Kidney glomerular epithelial cell (primary cell): ENCODE data around the gene FUZ.
"Not testable (repeated sequence)": the region's sequence is repeated elsewhere in the genome, so short reads cannot be mapped to it uniquely, and the experiment has no call there.

Experiments
- DNase-seq: peaks from one replicate; lab custom pipeline; 2025; lab: John Stamatoyannopoulos, UW

FUZ gene

GRCh38 chr19:49830766-49831165 lies 17.7 kb upstream of the FUZ start:
- no peak for DNase-seq

GRCh38 chr19:49829721-49830120 lies 16.6 kb upstream of the FUZ start:
- no peak for DNase-seq

GRCh38 chr19:49829200-49829599 lies 16.1 kb upstream of the FUZ start:
- no peak for DNase-seq

DNA sequence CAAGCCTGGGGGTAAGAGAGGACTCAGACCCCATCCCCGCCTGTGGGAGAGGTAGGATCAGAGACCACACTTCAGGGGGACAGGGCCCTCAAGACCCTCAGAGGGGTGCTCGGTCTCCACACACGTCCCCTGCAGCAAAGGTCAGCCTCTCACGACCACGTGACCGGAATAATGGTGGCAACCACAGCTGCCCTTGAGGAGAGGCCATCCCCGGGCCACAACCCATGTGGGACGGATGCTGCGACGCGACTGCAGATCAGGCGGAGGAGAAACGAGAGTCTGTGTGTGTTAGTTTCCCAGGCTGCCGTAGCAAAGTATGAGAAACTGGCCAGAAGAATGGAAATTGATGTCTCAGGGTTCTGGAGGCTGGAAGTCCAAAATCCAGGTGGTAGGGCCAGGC lies 13.9 kb upstream of the FUZ start:
- DNase-seq, result no peak

DNA sequence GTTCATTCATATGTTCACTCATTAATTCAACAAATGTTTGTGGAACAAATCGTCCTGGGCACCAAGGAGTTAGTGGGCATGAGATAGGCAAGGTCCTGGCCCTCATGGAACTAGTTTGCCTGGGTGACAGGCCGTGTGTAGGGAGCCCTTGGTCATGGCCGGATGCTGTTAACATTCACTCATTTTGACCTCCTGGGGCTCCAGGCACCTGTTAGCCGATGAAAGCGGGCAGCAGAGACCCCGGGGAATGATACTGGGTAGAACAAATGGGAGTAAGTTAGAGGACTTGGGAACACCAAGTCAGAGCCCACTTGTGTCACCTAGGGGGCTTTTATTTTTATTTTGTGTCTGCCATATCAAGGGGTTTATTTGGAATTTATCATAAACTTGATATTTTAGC lies 11.6 kb upstream of the FUZ start:
- no peak for DNase-seq

- no peak for DNase-seq
Observed at GRCh38 chr19:49823472-49823871, 10.4 kb upstream of the FUZ start.

- no peak for DNase-seq
Observed at GRCh38 chr19:49820125-49820524, 7.0 kb upstream of the FUZ start.

DNA sequence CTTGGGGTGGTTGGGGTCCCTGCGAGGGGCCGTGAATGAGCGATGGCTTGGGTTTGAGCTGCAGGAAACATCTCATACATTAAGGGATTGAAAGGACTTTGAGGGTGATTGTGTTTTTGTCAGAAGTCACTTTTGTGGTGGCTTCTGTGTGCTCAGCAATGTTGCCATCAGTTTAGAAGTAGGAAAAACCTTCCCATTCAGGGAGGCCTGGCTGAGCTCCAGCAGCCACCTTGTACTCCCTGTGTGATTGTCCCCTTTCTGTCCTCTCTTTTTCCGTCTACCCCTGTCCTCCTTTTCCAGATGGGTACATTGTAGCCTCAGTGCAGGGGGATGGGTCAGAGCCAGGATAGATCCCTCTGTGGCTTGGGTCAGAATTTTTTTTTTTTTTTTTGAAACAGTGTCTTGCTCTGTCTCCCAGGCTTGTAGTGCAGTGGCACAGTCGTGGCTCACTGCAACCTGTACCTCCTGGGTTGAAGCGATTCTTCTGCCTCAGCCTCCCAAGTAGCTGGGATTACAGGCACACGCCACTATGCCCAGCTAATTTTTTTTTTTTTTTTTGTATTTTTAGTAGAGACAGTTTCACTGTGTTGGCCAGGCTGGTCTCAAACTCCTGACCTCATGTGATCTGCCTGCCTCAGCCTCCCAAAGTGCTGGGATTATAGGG lies 6.5 kb upstream of the FUZ start:
- not testable (repeated sequence) for DNase-seq

DNA sequence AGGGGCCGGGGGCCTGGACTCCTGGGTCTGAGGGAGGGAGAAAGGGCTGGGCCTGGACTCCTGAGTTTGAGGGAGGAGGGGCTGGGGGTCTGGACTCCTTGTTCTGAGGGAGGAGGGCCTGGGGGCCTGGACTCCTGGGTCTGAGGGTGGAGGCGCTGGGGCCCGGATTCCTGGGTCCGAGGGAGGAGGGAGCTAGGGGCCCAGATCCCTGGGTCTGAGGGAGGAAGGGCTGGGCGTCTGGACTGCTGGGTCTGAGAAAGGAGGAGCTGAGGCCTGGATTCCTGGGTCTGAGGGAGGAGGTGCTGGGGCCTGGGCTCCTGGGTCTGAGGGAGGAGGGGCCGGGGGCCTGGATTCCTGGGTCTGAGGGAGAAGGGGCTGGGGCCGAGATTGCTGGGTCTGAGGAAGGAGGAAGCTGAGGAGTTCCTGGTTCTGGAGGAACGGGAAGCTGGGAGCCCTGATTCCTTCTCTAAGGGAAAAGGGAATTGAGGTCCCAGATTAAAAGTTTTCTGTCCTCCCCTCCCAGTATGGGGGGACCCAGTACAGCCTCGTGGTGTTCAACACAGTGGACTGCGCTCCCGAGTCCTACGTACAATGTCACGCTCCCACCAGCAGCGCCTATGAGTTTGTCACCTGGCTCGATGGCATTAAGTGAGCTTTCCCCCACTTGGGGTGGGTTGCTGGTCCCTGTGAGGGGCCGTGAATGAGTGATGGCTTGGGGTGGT lies 5.7 kb upstream of the FUZ start:
- DNase-seq, result no peak

GRCh38 chr19:49817964-49818648 lies 5.0 kb upstream of the FUZ start, which contains the start of gene MED25:
MED25 (plus strand) TSS chr19:49818289; CDS start chr19:49818342, 53 bp downstream.
- DNase-seq, result peak; percentile 93

DNA sequence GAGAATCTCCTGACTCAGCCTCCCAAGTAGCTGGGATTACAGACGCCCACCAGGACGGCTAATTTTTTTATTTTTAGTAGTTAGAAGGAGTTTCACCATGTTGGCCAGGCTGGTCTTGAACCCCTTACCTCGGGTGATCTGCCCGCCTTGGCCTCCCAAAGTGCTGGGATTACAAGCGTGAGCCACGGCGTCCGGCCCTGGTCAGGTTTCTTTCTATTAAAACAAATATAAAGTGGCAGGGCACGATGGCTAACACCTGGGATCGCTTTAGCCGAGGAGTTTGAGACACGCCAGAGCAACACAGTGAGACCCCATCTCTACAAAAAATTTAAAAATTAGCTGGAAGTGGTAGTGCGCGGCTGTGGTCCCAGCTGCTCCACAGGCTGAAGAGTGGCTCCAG lies 3.5 kb upstream of the FUZ start:
- no peak for DNase-seq

DNA sequence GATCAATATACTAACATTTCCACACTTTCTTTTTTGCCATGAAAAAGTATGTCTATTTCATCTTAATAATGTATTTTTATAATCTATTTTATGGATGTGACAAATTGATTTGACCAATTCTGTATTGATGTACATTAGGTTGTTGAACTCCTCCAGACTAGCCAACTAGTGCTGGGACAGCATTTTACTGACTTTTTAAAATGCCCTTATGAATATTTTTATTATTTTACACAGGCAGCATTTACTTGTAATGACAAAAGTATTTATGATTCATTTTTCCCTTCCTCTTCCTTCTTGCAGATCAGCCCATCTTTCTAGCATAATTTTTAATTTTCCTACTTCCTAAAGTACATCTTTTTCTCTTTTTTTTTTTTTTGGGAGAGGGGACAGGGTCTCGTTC lies 918 bp upstream of the FUZ start:
- DNase-seq, result no peak

DNA sequence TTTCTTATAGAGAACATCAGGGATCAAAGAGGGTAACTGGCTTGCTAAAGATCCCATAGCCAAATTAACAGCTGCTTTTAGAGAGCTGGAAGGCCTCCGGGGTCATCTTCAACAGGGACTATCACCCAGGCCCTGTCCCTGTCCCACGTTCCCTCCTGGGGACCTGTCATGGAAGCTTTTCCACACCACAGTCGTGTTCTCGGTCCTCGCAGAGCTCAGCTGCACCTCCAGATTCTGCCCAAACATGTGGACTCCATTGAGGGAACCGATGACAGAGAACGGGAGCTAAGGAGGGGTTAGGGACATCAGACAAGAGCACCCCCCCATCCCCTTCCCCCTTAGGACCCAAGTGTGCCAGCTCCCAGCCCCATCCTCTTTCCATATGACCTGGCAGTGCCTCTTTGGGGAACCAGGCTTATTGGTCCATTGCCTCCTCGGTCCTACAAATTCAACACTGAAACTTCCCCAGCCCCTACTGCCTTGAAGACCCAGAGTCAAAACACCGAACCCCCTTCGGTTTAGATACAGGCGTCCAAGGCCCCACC lies 568 bp downstream of the FUZ start:
- no peak for DNase-seq

DNA sequence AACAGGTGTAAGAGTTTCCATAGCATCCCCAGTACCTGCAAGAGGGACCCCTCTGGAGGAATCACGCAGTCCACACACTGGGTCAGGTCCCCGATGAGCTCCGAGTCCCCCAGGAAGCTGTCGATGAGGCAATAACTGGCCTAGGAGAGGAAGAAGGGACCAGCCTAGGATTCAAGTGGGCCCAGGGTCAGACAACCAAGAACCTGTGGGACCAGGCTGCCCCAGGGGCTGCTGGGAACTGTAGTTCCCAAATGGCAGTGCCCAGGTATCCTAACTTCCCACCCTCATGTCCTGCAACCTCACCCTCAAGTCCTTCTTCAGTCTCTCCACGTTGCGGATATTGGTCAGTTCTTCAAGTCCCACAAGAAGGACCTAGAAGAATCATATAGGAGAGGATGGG lies 1.8 kb downstream of the FUZ start:
- DNase-seq, result no peak

- no peak for DNase-seq
Observed at GRCh38 chr19:49809941-49810389, 3.1 kb downstream of the FUZ start.

GRCh38 chr19:49809160-49809940 lies 3.7 kb downstream of the FUZ start:
- peak; percentile 19 for DNase-seq

DNA sequence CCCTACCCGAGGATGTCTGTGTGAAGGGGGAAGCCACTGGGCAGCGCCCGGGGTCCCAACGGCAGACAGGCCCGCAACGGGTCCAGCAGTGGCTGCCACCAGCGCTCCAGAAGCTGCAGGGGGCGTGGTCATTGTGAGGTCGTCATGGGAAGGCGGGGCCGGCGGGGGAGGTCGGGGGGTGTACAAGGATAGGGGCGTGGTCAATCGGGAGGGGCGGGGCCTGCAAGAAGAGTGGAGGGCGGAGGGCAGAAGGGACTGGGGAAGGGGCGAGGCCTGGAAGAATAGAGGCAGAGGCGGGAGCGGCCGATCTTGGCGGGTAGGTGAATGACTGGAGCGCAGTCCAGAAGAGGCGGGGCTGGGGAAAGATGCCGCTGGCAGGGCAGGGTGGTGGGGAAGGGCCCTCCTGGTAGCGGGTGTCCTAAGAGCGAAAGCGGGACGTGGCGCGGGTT lies 4.4 kb downstream of the FUZ start:
- peak; percentile 62 for DNase-seq

- no peak for DNase-seq
Observed at GRCh38 chr19:49807904-49808675, 5.0 kb downstream of the FUZ start.

GRCh38 chr19:49807058-49807903 lies 5.8 kb downstream of the FUZ start:
- DNase-seq, result no peak

DNA sequence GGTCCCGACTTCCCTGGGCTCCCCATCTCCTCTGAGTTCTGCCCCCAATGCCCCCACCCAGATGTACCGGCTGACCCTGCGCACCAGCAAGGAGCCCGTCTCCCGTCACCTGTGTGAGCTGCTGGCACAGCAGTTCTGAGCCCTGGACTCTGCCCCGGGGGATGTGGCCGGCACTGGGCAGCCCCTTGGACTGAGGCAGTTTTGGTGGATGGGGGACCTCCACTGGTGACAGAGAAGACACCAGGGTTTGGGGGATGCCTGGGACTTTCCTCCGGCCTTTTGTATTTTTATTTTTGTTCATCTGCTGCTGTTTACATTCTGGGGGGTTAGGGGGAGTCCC lies 6.5 kb downstream of the FUZ start:
- no peak for DNase-seq
